ENCODE measurements around the gene NKD1. TPM values are rescaled to one million over a fixed set of nuclear protein-coding genes. Genes with fewer than 3 reads are reported as not detected.

Gene NKD1
- total and polyA plus RNA-seq, 2 donors from 2014 or later: 1.1 to 9.9 TPM

DNA sequence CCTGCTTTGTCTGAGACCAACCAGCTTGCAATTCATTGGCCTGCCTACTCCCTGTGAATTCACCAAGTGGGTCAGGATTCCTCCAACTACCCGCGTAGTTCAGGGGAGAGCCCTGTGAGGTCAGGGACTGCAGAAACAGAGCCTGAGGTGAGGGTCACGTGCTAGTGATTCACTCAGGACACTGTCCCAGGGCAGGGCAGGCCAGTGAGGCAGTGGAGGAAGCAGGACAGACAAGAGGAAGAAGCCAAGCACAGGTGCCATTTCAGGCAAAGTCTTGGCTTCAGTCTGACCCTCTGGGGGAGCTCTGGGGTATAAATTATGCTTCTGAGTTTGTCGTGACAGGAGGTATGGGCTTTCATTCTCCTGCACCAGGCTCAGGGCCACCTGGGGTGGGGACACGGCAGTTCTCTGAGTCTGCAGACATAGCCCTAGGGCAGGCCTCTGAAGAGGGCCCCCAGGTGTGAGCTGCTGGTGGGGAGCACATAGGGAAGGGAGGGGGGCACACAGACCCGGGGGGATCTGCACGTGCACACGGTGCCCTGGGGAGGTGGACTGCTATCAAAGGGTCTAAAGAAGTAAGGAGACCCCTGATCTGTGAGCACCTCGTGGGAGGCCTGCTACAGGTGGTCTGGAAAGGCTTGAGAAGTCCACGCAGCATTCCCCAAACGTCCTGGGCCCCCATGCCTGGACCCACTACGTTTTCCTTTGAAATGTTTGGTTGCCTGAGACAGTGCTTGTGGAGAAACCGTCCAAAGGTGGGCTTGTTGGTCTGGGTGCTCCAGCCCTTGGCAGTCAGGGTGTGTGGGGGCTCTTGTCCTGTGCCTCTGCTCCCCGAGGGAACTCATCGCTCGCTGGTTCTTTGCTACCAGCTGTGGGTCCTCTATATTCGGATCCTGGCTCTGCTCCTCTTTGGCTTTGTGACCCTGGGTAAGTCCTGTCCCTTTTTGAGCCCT, 46.4 kb downstream of the NKD1 start:
- FAIRE-seq (no peak), DNase-seq (no peak)
- Histone ChIP-seq H3K9me3 (ENCODE audit: control insufficient read depth in 2 of 3, insufficient read depth in 1 of 3, low read length in 3 of 3) (no peaks in the 10 kb centered on the region), H3K27ac (ENCODE audit: low read depth in 2 of 2, low read length in 2 of 2) (no peak overlapping the region), H3K4me1 (ENCODE audit: control insufficient read depth in 2 of 3, insufficient read depth in 2 of 3, low read depth in 1 of 3, low read length in 3 of 3) (no peaks in the 10 kb centered on the region), H3K27me3 (ENCODE audit: control insufficient read depth, insufficient read depth, low read length) (no peaks in the 10 kb centered on the region), H3K36me3 (ENCODE audit: control insufficient read depth in 2 of 3, insufficient read depth in 3 of 3, low read length in 3 of 3) (no peaks in the 10 kb centered on the region), H3K9ac (ENCODE audit: low read length in 3 of 3) (no peak overlapping the region), H3K4me3 (ENCODE audit: low read length in 3 of 3) (no peak overlapping the region)
- intact Hi-C loops (cut with DNase I): loop anchor here (5.0 kb wide), 1 partner anchor 52 kb away; no protein-coding TSS in a partner anchor
- TF ChIP-seq, protein P1, sequence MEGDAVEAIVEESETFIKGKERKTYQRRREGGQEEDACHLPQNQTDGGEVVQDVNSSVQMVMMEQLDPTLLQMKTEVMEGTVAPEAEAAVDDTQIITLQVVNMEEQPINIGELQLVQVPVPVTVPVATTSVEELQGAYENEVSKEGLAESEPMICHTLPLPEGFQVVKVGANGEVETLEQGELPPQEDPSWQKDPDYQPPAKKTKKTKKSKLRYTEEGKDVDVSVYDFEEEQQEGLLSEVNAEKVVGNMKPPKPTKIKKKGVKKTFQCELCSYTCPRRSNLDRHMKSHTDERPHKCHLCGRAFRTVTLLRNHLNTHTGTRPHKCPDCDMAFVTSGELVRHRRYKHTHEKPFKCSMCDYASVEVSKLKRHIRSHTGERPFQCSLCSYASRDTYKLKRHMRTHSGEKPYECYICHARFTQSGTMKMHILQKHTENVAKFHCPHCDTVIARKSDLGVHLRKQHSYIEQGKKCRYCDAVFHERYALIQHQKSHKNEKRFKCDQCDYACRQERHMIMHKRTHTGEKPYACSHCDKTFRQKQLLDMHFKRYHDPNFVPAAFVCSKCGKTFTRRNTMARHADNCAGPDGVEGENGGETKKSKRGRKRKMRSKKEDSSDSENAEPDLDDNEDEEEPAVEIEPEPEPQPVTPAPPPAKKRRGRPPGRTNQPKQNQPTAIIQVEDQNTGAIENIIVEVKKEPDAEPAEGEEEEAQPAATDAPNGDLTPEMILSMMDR (IDR thresholded peaks at IDR 0.05; ENCODE audit: borderline replicate concordance, extremely low read depth, insufficient read depth): no peak

DNA sequence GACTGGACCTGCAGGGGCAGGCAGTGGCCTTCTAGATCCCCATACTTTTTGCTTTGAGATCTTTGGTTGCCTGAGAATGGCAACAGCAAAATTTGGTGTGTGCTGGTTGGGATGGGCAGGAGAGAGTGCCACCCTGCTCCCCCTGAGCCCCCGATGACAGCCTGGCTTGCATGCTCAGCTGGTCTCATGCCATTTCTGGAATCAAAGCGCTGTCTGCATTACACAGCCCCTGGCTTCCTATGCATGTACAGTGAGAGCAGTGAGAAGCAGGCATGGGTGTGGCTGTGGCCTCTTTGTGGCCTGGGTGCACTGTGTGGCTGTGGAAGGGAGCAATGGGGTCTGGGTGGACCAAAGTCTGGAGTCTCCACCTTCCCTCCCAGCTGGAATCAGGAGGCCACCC, 47.7 kb downstream of the NKD1 start:
- Histone ChIP-seq H3K4me1 (ENCODE audit: control insufficient read depth in 2 of 3, insufficient read depth in 2 of 3, low read depth in 1 of 3, low read length in 3 of 3) (no peaks in the 10 kb centered on the region), H3K9ac (ENCODE audit: low read length in 3 of 3) (no peak overlapping the region), H3K4me3 (ENCODE audit: low read length in 3 of 3) (no peak overlapping the region), H3K9me3 (ENCODE audit: control insufficient read depth in 2 of 3, insufficient read depth in 1 of 3, low read length in 3 of 3) (no peaks in the 10 kb centered on the region), H3K27ac (ENCODE audit: low read depth in 2 of 2, low read length in 2 of 2) (no peak overlapping the region), H3K36me3 (ENCODE audit: control insufficient read depth in 2 of 3, insufficient read depth in 3 of 3, low read length in 3 of 3) (no peaks in the 10 kb centered on the region), H3K27me3 (ENCODE audit: control insufficient read depth, insufficient read depth, low read length) (no peaks in the 10 kb centered on the region)
- TF ChIP-seq, protein P1 (IDR thresholded peaks at IDR 0.05; ENCODE audit: borderline replicate concordance, extremely low read depth, insufficient read depth): no peak
- no peak for DNase-seq
- intact Hi-C loops (cut with DNase I): no loop called here
- FAIRE-seq: no peak

DNA sequence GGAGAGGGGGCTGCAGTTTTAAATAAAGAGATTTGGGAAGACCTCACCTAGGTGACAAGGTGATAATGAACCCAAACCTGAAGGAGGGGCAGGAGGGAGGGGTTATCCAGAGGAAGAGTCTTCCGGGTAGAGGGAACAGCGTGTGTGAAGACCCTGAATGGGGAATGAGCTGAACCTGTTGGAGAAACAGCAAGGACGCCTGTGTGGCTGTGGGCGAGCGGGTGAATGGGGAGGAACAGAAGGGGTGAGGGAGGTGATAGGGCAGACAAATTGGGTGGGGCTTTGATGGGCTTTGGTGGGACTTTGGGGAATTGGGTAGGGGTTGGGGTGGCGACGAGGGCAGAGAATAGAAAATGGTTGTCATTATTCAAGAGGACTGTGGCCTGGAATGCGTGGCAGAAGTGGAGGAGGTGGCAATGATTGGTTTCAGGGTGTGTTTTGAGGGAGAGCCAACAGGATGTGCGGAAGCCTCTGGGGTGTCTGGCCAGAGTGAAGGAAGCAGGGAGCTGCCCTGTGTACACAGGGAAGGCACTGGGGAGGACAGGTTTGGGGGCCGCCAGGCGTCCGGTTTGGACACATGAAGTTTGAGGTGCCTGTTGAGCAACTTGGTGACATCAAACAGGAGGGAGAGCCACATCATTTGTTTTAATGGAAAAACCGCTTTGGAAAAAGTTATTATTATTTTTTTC, 48.7 kb downstream of the NKD1 start:
- intact Hi-C loops (cut with DNase I): no loop called here
- peak in 1 of 5 donors; percentile 40 for DNase-seq
- no peak overlapping the region for H3K4me3 ChIP-seq (ENCODE audit: low read length in 3 of 3)
- H3K9ac ChIP-seq (ENCODE audit: low read length in 3 of 3): no peak overlapping the region
- TF ChIP-seq, protein P1 (IDR thresholded peaks at IDR 0.05; ENCODE audit: borderline replicate concordance, extremely low read depth, insufficient read depth): no peak
- H3K4me1 ChIP-seq (ENCODE audit: control insufficient read depth in 2 of 3, insufficient read depth in 2 of 3, low read depth in 1 of 3, low read length in 3 of 3): peaks cover 0 to 2% (median 0%) of the 10 kb centered on the region in 3 donors
- no peak overlapping the region for H3K27ac ChIP-seq (ENCODE audit: low read depth in 2 of 2, low read length in 2 of 2)
- H3K27me3 ChIP-seq (ENCODE audit: control insufficient read depth, insufficient read depth, low read length): no peaks in the 10 kb centered on the region
- no peaks in the 10 kb centered on the region for H3K36me3 ChIP-seq (ENCODE audit: control insufficient read depth in 2 of 3, insufficient read depth in 3 of 3, low read length in 3 of 3)
- H3K9me3 ChIP-seq (ENCODE audit: control insufficient read depth in 2 of 3, insufficient read depth in 1 of 3, low read length in 3 of 3): no peaks in the 10 kb centered on the region
- no peak for FAIRE-seq

All from kidney (tissue), 14 donors.